Right kidney (tissue), 9 donors: ENCODE measurements around the gene OSBPL5.

Experiments
- DNase-seq: peaks from one replicate; pipeline ENCODE4 v3.0.0-alpha.2; 2016
- long read RNA-seq, 8 donors: transcript quantifications; one replicate each; lab custom pipeline, GENCODE V29; 2026

OSBPL5 gene, protein sequence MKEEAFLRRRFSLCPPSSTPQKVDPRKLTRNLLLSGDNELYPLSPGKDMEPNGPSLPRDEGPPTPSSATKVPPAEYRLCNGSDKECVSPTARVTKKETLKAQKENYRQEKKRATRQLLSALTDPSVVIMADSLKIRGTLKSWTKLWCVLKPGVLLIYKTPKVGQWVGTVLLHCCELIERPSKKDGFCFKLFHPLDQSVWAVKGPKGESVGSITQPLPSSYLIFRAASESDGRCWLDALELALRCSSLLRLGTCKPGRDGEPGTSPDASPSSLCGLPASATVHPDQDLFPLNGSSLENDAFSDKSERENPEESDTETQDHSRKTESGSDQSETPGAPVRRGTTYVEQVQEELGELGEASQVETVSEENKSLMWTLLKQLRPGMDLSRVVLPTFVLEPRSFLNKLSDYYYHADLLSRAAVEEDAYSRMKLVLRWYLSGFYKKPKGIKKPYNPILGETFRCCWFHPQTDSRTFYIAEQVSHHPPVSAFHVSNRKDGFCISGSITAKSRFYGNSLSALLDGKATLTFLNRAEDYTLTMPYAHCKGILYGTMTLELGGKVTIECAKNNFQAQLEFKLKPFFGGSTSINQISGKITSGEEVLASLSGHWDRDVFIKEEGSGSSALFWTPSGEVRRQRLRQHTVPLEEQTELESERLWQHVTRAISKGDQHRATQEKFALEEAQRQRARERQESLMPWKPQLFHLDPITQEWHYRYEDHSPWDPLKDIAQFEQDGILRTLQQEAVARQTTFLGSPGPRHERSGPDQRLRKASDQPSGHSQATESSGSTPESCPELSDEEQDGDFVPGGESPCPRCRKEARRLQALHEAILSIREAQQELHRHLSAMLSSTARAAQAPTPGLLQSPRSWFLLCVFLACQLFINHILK
- long read RNA-seq, donor 1, result 0 reads
- long read RNA-seq, donor 2, partial matches to known transcripts, result 0 of 1 reads
- long read RNA-seq, donor 2, other reads (novel, unspliced or antisense), result 0 of 1 reads
- long read RNA-seq, donor 3, partial matches to known transcripts, result 0 of 1 reads
- long read RNA-seq, donor 3, other reads (novel, unspliced or antisense), result 0 of 1 reads
- long read RNA-seq, donor 4, partial matches to known transcripts, result 0 of 2 reads
- long read RNA-seq, donor 4, other reads (novel, unspliced or antisense), result 0 of 2 reads
- long read RNA-seq, donor 5, partial matches to known transcripts, result 0 of 2 reads
- long read RNA-seq, donor 5, other reads (novel, unspliced or antisense), result 0 of 2 reads
- long read RNA-seq, donor 6, partial matches to known transcripts, result 12 of 19 reads
- long read RNA-seq, donor 6, other reads (novel, unspliced or antisense), result 0 of 19 reads
- long read RNA-seq, donor 7, transcript OSBPL5-201 (22 exons, 3,889 nt), result major isoform, 5 of 12 reads
- long read RNA-seq, donor 7, partial matches to known transcripts, result 5 of 12 reads
- long read RNA-seq, donor 7, other reads (novel, unspliced or antisense), result 0 of 12 reads
- long read RNA-seq, donor 8, partial matches to known transcripts, result 0 of 1 reads
- long read RNA-seq, donor 8, other reads (novel, unspliced or antisense), result 0 of 1 reads

DNA sequence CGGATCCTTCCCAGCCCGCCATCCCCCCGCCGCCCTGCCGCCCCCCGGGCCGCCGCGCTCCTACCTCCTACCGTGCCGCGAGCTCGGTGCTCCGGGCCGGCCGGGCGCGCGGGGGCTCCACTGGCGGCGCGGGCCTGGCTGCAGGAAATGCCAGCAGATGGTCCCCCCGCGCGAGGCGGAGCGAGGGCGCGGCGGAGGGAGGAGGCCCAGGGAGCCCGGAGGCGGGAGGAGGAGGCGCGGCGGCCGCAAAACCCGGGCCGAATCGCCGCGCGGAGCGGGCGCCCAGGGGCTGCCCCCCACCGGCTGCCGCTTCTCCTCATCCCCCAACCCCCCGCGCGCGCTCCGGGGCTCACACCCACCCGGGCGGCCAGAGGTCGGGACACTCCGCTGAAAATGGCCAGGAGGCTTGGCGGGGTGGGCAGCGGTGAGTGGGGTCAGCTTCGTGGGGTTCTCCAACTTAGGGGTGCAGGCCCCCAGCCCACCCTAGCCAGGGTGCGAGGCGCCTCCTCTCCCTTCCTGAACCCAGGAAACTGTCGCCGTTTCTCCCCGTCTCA, at the start of gene OSBPL5:
TSS of gene OSBPL5 (minus strand) at position 159 of the 554 bp plus-strand sequence. CDS start 36,162 bp downstream, outside the sequence.
- DNase-seq, result peak; percentile 42

DNA sequence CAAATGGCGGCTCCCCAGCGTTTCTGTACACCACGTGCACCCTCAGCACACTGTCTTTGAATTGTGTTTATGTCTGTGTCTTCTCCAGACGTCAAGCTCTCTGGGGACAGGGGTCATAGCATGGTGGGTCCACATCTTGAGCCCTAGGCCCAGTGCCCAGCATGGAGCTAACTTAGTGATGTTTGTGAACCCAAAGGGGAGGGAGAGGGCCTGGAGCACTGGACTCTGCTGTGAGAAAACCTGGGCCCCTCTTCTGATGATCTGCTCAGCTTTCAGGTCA, 49.2 kb upstream of the OSBPL5 start:
- no peak for DNase-seq

DNA sequence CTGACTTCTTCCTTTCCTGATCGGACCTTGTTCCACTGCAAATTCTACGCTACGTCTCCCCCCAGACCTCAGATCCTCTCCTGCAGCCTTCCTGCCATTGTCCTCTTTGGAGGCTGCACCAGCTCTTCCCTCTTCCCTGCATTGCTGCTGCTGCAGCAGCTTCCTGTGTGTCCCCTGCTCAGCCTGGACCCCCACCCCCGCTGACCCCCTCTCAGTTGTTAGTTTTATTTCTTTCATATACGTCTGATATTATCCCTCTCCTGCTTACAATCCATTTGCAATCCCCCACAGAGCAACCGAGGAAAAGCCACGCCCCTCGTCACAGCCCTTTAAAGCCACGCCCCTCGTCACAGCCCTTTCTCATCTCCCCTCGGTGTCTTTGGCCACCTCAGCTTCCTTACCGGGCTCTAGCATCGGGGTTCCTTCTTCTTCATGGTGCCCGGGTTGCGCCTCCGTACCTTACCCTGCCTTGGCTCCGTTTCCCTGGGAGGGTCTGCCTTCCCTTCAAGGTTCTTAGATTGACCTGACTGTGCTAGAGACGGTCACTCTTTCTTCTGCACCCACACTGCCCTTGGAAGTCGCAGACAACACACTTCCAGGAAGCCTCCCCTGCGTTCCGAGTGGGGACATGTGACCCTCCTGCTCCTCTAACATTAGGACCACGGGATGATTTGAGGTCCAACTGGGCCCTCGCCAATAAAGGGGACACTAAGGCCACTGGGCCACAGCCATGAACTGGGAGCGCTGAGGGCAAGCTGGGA, 48.7 kb upstream of the OSBPL5 start:
- no peak for DNase-seq

DNA sequence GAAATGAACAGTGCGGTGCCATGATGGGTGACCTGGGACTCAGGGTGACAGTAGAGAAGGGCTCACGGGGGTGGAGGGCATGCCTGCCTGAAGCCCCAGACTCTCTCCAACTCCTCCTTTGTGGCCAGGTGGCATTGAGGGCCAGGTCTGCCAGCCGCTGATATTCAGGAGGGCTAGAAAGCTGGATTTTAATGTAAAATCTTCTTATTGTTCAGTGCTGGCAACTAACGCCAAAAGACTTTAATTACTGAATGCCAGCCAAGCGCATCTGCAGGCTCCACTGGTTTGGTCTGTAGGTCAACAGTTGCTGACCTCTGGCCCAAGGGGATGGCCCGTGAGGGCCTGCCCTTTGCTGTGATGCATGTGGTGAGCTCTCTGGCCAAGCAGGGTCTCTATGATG, 43.2 kb upstream of the OSBPL5 start:
- no peak for DNase-seq

DNA sequence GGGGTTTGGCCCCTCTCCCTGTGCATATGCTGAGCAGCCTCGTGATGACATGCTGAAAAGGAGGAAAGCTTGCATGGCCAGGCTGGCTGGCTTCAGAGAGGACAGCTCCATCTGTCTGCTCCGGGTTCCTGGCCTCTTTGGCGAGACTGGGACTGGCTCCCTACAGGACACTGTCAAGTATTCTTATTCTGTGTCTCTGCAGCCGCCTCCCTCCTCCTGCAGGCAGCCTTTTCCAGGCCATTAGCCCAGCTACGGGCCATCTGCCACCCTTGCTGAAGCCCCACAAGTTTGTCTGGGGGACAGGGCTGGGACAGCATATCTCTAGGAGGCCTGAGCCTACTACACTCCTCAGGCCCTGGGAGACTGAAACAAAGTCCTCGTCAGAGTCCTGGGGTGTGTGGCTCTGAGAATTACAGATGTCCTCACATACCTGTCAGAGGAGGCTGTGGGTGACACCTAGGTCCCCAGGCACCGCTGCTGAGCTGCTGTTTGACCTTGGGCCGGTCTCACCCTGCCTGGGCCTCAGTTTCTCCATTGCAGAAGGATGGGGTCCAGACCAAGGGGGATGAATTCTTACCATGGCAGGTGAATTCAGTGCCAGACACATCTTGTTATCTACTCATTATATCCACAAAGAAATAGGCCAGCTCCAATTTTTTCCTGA, 42.5 kb upstream of the OSBPL5 start:
- DNase-seq, result no peak

DNA sequence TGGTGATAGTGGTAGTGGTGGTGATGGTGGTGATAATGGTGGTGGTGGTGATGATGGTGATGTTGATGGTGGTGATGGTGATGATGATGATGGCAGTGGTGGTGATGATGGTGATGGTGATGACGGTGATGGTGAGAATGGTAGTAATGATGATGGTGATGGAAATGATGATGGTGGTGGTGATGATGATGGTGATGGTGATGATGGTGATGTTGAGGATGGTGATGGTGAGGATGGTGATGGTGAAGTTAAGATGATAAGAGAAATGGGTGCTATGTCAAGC, 41.8 kb upstream of the OSBPL5 start:
- no peak for DNase-seq

DNA sequence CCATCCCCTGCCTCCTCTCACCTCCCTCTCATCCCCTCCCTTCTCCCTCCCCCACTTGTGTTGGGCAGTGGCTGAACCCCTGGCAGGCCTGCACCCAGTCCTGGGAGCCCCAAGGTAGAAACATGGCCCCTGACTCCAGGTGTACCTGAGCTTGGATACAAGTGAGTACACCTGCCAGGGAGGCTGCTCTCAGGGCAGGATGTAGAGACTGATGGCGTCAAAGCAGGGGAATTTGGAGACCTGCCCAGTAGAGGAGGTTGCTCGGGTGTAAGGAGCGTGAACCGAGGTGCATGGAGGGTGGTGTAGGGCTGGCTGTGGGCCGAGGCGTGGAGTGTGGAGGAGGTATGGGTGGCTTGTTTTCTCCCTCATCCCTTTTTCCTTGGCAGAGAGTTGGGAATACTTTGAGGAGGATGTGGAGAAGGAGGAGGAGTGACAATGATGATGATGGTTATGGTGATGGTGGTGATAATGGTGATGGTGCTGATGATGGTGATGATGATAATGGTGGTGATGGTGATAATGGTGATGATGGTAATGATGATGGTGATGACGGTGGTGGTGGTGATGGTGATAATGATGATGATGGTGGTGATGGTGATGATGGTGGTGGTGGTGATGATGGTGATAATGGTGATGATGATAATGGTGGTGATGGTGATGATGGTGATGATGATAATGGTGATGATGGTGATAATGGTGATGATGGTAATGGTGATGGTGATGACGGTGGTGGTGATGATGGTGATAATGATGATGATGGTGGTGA, 41.2 kb upstream of the OSBPL5 start:
- no peak for DNase-seq

DNA sequence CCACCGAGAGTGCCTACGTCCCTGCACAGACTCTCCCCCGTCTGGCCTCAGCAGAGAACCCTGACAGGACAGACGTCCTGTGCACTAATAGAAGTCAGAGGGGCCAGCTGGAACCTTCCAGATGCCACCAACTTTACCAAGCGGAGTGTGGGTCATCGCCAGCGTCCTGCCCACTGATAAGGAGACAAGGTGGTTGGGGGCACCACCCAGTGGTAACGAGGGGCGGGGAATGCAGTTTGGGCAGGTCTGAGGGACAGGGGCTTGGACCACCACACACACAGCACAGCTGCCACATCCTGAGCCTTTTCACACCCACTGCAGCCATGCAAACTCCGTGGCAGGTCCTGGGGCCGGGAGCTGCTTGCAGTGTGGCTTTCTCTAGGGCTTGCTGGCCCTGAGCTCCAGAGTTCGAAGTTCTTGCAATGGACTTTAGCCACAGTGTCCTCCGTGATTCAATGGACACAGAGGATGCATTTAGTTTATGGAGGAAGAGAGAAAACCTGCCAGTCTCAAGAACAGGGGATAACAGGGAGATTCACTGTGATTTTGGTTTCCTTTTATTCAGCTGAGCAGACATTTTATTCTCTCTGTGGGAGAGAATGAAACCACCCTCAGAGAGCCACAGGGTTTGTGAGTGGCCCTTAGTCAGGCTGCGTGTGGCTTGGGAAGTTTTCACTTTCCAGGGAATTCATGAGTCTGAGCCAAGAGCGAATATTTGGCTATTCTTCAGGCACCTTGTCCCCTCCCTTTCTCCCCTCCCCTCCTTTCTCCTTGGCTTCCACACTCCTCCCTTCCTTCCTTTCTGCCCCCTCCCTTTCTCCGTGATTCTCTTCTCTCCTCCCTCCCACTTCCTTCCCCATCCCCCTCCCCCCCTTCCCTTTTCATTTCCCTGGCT, 40.4 kb upstream of the OSBPL5 start:
- DNase-seq, result no peak

DNA sequence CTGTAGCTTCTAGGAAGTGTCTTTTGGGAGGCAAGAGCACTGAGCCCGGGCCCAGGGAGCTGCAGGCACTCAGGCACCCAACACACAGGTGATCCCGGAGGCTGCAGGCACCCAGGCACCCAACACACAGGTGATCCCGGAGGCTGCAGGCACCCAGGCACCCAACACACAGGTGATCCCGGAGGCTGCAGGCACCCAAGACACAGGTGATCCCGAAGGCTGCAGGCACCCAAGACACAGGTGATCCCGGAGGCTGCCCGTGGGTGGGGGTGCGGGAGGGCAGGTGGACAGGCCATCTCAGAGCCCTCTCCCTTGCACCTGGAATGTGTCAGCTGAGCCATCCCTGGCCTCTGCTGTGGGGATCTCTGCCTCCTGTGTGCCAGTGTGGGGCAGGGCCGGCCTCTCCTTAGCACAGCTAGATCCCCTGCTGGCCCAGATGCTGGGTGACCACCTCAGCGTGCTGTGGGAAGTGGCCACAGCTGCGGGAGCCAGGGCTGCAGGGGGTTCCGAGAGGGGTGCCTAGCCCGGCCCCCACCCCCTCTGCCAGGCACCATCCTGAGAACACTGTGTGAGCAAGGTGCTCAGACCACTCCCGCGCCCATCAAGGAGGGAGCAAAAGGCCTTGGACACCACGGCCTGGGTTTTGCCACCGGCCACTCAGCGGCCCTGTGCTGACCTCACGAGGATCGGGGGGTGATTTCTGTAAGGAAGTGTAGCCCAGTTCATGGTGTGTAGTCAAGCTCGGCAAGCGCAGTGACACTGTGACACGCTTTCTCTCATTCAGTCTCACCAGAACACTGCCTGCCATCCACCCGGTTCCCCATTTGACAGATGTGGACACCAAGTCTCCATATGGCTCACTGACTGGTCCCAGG, 39.3 kb upstream of the OSBPL5 start:
- no peak for DNase-seq

DNA sequence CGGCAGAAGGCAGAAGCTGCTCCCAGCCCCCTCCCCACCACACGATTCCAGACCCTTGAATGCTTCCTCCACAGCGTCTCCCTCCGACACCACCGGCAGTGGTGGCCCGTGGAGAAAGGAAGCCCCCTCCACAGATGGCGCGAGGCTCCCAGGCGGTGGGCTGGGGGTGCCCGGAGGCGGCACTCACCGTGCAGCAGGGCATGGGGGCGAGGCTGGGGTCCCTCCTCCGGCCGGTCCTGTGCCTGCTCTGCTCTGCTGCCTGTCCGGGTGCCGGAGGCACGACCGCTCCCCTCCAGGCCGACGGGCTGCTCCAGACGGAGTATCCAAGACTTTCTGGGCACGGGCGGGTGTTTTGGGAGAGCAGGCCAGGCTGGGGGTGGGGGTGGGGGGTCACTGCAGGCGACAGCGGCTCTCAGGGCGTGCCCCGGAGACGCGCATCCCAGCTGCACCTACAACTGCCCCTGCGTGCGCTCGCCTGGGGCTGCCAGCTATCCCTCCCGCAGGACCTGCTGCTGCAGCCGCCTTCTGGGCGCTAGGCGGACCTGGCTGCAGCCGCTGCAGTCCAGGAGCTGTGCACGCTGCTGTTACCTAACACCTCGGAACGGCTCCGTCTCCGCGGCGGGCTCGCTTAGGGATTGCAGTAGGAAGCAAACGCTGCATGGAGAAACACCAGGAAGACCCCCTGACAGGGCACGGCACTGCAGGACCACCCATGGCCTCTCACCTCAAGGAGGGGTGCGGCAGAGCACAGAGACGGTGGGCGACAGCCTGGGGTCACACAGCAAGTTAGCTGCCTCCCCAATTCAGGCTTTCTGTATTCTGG, 38.3 kb upstream of the OSBPL5 start:
- DNase-seq, result no peak

DNA sequence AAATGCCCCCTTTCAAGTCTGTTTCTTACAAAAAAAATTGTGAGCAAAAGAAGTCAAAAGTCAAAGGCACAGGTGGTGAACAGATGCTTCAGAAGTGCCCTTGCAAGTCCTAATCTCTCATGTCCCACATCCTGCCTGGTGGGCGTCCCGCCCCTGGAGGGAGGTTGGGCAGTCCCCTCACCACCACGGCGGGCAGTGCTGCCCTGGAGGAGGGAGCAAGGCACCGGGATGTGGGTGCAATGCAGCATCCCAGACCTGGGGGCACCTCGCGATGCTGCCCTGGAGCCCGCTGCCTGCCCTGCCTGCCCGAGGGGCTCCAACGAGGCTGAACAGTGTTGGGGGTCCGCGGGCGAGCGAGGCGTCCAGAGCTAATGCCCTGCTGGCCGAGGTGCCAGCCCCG, 37.6 kb upstream of the OSBPL5 start:
- no peak for DNase-seq

DNA sequence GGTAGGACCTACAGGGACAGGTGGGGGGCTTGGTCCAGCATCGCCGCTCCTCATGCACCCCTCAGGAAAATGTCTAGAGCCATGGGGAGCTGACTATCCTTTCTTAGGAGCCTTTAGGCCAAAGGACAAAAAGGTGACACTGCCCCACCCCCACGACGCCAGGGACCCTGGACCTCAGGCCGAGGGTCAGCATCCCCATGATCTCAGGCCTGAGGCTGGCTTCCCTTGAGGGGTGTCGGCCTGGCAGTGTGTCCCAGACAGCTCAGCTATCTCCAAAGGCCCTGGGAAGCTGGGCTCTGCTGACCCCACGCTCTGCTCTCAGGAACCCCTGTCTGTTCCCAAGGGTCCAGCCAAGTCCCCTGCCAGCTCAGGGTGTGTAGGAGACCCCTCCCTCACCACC, 37.2 kb upstream of the OSBPL5 start:
- DNase-seq, result no peak

DNA sequence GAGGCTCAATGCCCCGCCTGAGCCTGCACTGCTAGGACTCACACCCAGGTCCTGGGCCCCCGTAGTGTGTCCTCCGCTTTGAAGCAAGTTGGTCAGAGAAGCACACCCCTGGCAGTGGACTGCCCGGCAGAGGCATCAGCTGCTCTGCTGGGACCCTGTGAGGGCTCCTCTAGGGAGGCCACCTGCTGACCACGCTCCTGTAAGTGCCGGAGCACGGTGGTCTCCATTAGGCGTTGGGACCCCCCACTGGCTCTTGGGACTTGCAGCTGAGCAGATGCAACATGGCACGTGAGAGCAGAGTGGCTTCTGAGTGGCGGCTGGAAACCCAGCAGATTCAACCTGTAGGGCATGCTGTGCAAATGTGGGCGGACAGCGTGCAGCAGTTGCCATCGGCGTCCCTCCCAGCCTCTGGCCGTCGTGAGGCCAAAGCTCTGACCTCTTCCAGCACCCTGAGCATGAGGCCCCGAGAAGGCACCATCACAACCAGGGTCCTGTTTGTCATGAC, 36.6 kb upstream of the OSBPL5 start:
- no peak for DNase-seq

DNA sequence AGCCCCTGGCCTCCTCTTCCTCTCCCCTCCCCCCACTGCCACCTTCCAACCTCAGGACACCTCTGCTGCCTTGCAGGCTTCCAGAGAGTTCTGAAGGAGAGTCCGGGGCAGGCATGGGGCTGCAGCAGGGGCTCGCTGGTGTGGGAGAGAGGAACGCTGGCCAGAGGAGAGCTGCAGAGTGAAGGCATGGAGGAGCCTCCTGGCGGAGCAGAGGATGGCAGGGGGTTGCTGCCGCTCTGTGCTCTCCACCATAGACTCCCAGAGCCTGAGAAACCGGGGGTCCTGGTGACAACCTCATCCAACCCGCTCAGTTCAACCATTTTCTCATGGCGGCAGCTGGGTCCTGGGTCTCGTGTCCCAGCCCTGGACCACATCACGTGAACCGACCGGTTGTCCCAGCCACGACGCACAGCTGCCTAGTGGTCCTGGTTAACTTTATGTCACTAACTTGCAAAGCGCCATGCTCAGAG, 36.0 kb upstream of the OSBPL5 start:
- DNase-seq, result no peak

DNA sequence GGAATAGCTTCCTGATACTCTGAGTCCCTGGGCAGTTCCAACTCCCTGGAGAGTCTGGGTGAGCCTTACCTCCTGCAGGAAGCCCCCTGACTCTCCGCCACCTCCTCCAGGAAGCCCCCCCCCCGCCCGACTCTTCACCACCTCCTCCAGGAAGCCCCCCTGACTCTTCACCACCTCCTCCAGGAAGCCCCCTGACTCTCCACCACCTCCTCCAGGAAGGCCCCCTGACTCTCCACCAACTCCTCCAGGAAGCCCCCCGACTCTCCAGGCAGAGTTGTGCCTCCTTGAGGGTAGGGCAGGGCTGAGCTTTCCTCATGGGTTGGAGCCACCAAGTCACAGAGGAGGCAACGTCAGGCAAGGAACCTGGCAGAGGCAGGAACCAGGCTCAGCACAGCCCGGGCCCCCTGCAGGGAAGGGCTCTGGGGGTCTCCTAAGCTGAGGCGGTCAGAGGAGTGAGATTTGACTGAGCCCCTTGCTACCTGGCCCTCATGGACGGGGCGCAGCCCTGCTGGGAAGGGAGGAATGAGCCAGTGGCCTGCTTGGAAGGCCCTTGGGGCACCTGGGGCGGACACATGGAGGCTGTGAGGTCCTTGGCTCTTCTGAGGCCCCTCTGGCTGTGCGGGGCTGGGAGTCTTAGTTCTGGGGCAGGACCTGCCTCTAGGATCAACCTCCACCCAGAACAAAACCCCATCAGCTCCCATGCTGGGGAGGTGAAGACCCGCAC, 35.4 kb upstream of the OSBPL5 start:
- no peak for DNase-seq
